Measurements from ENCODE around the gene PROX2.

- no peak for TF ChIP-seq POLR2A (IDR thresholded peaks at IDR 0.05; ENCODE audit: low read depth, low read length)
- TF ChIP-seq TAF1 (IDR thresholded peaks at IDR 0.05; ENCODE audit: borderline replicate concordance, low read depth, low read length), result no peak
Observed at GRCh38 chr14:74909911-74910310, 34.0 kb upstream of the PROX2 start.
